HCT116 (cell line): ENCODE measurements around the gene GSTK1. TPM values are rescaled to one million over a fixed set of nuclear protein-coding genes. Genes with fewer than 3 reads are reported as not detected.

Source experiments
- ATAC-seq: fragments of 200-7000 bp; cut with Tn5 transposase; 2 replicates; pipeline ENCODE4 v1.9.1; 2020; ENCODE audit warnings: mild to moderate bottlenecking, moderate library complexity
- BruUV-seq: library from RNA; stranded (reverse); fragments of 400-500 nt; replicated peaks from 2 replicates; lab custom pipeline; 2021; lab: Mats Ljungman, UMichigan
- CTCF ChIA-PET: fragments of 300-600 bp; sonication (Branson Sonifier 250); formaldehyde crosslinking; loops from one replicate; lab custom pipeline; 2021; ENCODE audit warnings: antibody characterized with exemption; lab: Charles Lee
- POLR2A ChIA-PET: fragments of 300-600, 350-600 bp; sonication (Branson Sonifier 250); formaldehyde crosslinking; loops from one replicate; lab custom pipeline; 2021; ENCODE audit warnings: antibody characterized with exemption; lab: Charles Lee
- RAD21 ChIA-PET, 2 experiments: fragments of 300-600 bp; sonication (Branson Sonifier 250); formaldehyde crosslinking; loops; one replicate each; lab custom pipeline; 2023; ENCODE audit warnings: low total read pairs in 2 of 2; ENCODE audit not compliant: uncharacterized antibody in 2 of 2, unreplicated experiment in 2 of 2, low non-redundant PET in 1 of 2; lab: Charles Lee
- DNase-seq: peaks from one replicate; pipeline ENCODE4 v3.0.0-alpha.2; 2010; ENCODE audit warnings: low read depth, low spot score
- H2AFZ ChIP-seq: fragments of 200-600 bp; shearing (Covaris generic), sonication (generic); 2 replicates; pipeline ENCODE4 v1.6.1; 2017; ENCODE audit warnings: low read depth, mixed run types, mixed read lengths, antibody characterized with exemption, low read length; ENCODE audit not compliant: poor library complexity, severe bottlenecking
- H3K27ac ChIP-seq: 2 replicates; pipeline ENCODE4 v1.5.1; 2012; ENCODE audit warnings: low read depth, low read length
- H3K27me3 ChIP-seq: fragments of 200-600 bp; sonication (generic); 2 replicates; pipeline ENCODE4 v1.6.1; 2016; ENCODE audit warnings: mixed run types, low read length, mixed read lengths; ENCODE audit not compliant: insufficient read depth
- H3K36me3 ChIP-seq, 2 experiments: fragments of 200-500 bp in 1 of 2; fragments of 200-600 bp in 1 of 2; sonication (Bioruptor generic) in 1 of 2; sonication (generic) in 1 of 2; 2 replicates each; pipeline versions ENCODE4 v1.5.1 to v1.6.1; 2014 to 2016; ENCODE audit warnings: low read length in 2 of 2, inconsistent platforms in 1 of 2, mixed read lengths in 1 of 2, mixed run types in 1 of 2; ENCODE audit not compliant: insufficient read depth in 2 of 2, control insufficient read depth in 1 of 2
- H3K4me1 ChIP-seq, 2 experiments: fragments of 200-600 bp in 1 of 2; sonication (generic) in 1 of 2; 2 replicates each; pipeline versions ENCODE4 v1.5.1 to v1.6.1; 2012 to 2017; ENCODE audit warnings: low read length in 2 of 2, inconsistent platforms in 1 of 2, mild to moderate bottlenecking in 1 of 2, mixed read lengths in 1 of 2, mixed run types in 1 of 2, moderate library complexity in 1 of 2; ENCODE audit not compliant: insufficient read depth in 2 of 2, control insufficient read depth in 1 of 2
- H3K4me2 ChIP-seq: fragments of 200-600 bp; sonication (generic); 2 replicates; pipeline ENCODE4 v1.6.1; 2017; ENCODE audit warnings: mixed run types, low read length, mixed read lengths
- H3K4me3 ChIP-seq, 2 experiments: fragments of 200-600 bp in 1 of 2; sonication (generic) in 1 of 2; replicated peaks in 1 of 2; 2 replicates each; pipeline ENCODE4 v1.5.1; 2011 to 2016; ENCODE audit warnings: low read length in 2 of 2, control low read depth in 1 of 2, low read depth in 1 of 2, mild to moderate bottlenecking in 1 of 2, mixed read lengths in 1 of 2, mixed run types in 1 of 2
- H3K79me2 ChIP-seq: fragments of 200-600 bp; sonication (generic); 2 replicates; pipeline ENCODE4 v1.6.1; 2017; ENCODE audit warnings: mild to moderate bottlenecking, mixed run types, low read length, moderate library complexity, mixed read lengths; ENCODE audit not compliant: insufficient read depth
- H3K9ac ChIP-seq: fragments of 200-600 bp; sonication (generic); 2 replicates; pipeline ENCODE4 v1.6.1; 2016; ENCODE audit warnings: low read length, mixed read lengths
- H3K9me2 ChIP-seq: fragments of 200-600 bp; sonication (generic), shearing (Covaris generic); 2 replicates; pipeline ENCODE4 v1.6.1; 2017; ENCODE audit warnings: mixed run types, mild to moderate bottlenecking, moderate library complexity; ENCODE audit not compliant: insufficient read depth
- H3K9me3 ChIP-seq, 2 experiments: fragments of 200-500 bp in 1 of 2; fragments of 200-600 bp in 1 of 2; sonication (Bioruptor generic) in 1 of 2; sonication (generic) in 1 of 2; 2 replicates each; pipeline ENCODE4 v1.6.1; 2014 to 2017; ENCODE audit warnings: low read length in 2 of 2, mixed read lengths in 2 of 2, inconsistent platforms in 1 of 2, low read depth in 1 of 2, mild to moderate bottlenecking in 1 of 2, mixed run types in 1 of 2, moderate library complexity in 1 of 2; ENCODE audit not compliant: control insufficient read depth in 1 of 2, insufficient read depth in 1 of 2
- H4K20me1 ChIP-seq: fragments of 200-600 bp; sonication (generic), shearing (Covaris generic); 2 replicates; pipeline ENCODE4 v1.6.1; 2017; ENCODE audit warnings: mixed run types, mild to moderate bottlenecking, moderate library complexity; ENCODE audit not compliant: insufficient read depth
- CBX3 ChIP-seq: IDR thresholded peaks from 2 replicates; pipeline ENCODE4 v1.6.1; 2012; ENCODE audit warnings: low read depth
- EGR1 ChIP-seq: IDR thresholded peaks from 2 replicates; pipeline ENCODE4 v1.6.1; 2012; ENCODE audit warnings: low read depth
- EZH2phosphoT487 ChIP-seq: fragments of 200-600 bp; IDR thresholded peaks from 2 replicates; pipeline ENCODE4 v1.6.1; 2018; ENCODE audit warnings: antibody characterized with exemption, borderline replicate concordance
- FOSL1 ChIP-seq: IDR thresholded peaks from 2 replicates; pipeline ENCODE4 v1.6.1; 2012; ENCODE audit warnings: low read depth
- POLR2AphosphoS5 ChIP-seq: IDR thresholded peaks from 2 replicates; pipeline ENCODE4 v1.6.1; 2011; ENCODE audit warnings: mild to moderate bottlenecking, low read depth, low read length, moderate library complexity
- RAD21 ChIP-seq: IDR thresholded peaks from 2 replicates; pipeline ENCODE4 v1.6.1; 2012; ENCODE audit warnings: low read depth, mild to moderate bottlenecking
- SP1 ChIP-seq: IDR thresholded peaks from 2 replicates; pipeline ENCODE4 v1.6.1; 2012; ENCODE audit warnings: low read depth
- TCF7L2 ChIP-seq: IDR thresholded peaks from 2 replicates; pipeline ENCODE4 v1.7.0; 2011; ENCODE audit warnings: borderline replicate concordance, inconsistent platforms; ENCODE audit not compliant: insufficient read depth, insufficient read length; ENCODE audit errors: extremely low read depth
- YY1 ChIP-seq: IDR thresholded peaks from 2 replicates; pipeline ENCODE4 v1.6.1; 2011; ENCODE audit warnings: low read length, low read depth, moderate library complexity, mild to moderate bottlenecking; ENCODE audit not compliant: insufficient replicate concordance; ENCODE audit errors: extremely low read depth
- ZFX ChIP-seq: fragments of 450-650 bp; IDR thresholded peaks from 2 replicates; pipeline ENCODE4 v1.6.1; 2017
- intact Hi-C: fragments of 100-400 bp; cut with micrococcal nuclease; formaldehyde crosslinking; loops from 2 replicates; pipeline ENCODE4 v1.10.0; 2022
- total RNA-seq: library from RNA; stranded (reverse); gene quantifications from one replicate; pipeline ENCODE4 v1.2.1, GENCODE V29; 2021; ENCODE audit not compliant: unreplicated experiment
- TF ChIP-seq, protein P1 (sequence below), 3 experiments: fragments of 200-600 bp in 1 of 3; sonication (generic) in 1 of 3; IDR thresholded peaks in 2 of 3; conservative IDR thresholded peaks in 1 of 3; 2 replicates each; pipeline ENCODE4 v1.5.1; 2012 to 2017; ENCODE audit warnings: low read depth in 2 of 3, low read length in 2 of 3, antibody characterized with exemption in 1 of 3, borderline replicate concordance in 1 of 3, control low read depth in 1 of 3, mild to moderate bottlenecking in 1 of 3, mixed read lengths in 1 of 3, mixed run types in 1 of 3, moderate library complexity in 1 of 3; ENCODE audit not compliant: insufficient read depth in 1 of 3
- TF ChIP-seq, protein P2 (sequence below): IDR thresholded peaks from 2 replicates; pipeline ENCODE4 v1.6.1; 2012

GSTK1 gene
- total RNA-seq, 1 experiment from 2014 or later: 83.6 TPM

DNA sequence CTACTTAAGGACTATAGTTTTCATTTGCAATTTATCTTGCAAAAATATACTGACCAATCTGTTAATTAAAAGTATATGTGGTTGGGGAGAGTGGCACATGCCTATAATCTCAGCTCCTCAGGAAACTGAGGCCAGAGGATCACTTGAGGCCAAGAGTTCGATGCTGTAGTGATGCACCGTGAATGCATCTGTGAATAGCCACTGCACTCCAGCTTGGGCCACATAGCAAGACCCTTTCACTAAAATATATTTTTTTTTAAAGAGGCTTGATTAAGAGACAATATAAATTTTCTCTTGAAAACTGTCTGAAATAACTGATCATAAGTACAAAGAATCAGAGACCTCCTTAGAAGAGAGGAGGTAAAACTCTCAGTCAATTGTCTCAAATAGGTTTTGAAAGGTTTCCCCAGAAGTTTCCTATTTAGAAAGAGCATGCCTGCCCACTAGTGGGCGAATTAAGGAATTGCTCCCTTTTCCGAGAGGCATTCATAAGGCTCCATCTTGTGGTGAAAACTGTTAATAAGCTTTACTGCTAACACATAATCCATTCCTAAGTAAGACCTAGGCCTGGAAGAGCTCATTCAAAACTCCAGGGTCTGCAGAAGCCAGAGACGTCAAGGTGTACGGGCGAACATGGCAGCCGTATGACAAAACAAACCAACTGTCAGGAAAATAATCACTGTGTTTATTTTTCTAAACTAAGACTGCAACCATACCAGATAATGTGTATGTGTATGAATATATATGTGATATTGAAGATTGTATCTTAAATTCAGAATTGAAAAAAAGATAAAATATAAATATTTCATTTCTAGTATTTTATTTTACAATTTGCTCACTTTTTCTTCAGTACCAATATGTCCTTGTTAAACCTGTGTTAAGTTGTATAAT, 48.2 kb upstream of the GSTK1 start (continued):
- TF ChIP-seq FOSL1: no peak
- TF ChIP-seq YY1: peak; percentile 54

DNA sequence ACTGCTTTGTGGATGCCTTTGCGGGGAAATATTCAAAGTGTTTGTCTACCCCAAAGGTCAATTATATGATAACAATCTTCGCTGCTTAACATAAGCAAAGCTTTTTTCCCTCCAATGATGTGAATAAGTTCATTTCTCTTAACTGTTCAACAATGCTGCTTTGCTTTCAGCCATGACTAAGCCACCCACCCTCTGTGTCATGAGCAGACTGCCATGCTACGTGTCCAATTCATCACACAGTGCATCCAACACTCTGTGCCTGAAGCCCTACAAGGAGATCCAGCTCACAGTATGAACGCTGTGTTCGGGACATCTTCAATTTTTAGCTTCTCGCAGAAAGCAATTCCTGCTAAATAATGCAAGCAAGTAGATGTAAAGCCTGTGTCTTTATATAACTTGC, 47.1 kb upstream of the GSTK1 start:
- intact Hi-C loops: loop anchor here (10.0 kb wide), 1 partner anchor 361 kb away; the partner anchor contains the start of gene EPHB6

More for the DNA sequence above, 47.1 kb upstream of the GSTK1 start:
- TF ChIP-seq TCF7L2: no peak
- TF ChIP-seq RAD21: no peak
- no peak for TF ChIP-seq EGR1
- TF ChIP-seq, protein P1, sequence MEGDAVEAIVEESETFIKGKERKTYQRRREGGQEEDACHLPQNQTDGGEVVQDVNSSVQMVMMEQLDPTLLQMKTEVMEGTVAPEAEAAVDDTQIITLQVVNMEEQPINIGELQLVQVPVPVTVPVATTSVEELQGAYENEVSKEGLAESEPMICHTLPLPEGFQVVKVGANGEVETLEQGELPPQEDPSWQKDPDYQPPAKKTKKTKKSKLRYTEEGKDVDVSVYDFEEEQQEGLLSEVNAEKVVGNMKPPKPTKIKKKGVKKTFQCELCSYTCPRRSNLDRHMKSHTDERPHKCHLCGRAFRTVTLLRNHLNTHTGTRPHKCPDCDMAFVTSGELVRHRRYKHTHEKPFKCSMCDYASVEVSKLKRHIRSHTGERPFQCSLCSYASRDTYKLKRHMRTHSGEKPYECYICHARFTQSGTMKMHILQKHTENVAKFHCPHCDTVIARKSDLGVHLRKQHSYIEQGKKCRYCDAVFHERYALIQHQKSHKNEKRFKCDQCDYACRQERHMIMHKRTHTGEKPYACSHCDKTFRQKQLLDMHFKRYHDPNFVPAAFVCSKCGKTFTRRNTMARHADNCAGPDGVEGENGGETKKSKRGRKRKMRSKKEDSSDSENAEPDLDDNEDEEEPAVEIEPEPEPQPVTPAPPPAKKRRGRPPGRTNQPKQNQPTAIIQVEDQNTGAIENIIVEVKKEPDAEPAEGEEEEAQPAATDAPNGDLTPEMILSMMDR (IDR thresholded peaks at IDR 0.05 in 2 of 3, conservative IDR thresholded peaks at IDR 0.05 in 1 of 3; ENCODE audit: borderline replicate concordance in 1 of 3, insufficient read depth in 1 of 3, low read depth in 2 of 3, low read length in 2 of 3): no peak
- TF ChIP-seq SP1: no peak
- no peak for TF ChIP-seq ZFX
- TF ChIP-seq CBX3: no peak
- no peak for TF ChIP-seq EZH2phosphoT487
- TF ChIP-seq POLR2AphosphoS5: no peak
- TF ChIP-seq, protein P2, sequence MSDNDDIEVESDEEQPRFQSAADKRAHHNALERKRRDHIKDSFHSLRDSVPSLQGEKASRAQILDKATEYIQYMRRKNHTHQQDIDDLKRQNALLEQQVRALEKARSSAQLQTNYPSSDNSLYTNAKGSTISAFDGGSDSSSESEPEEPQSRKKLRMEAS: no peak
- no peak for TF ChIP-seq YY1
- no peak for TF ChIP-seq FOSL1
- Histone ChIP-seq H3K9me2 (no peaks in the 10 kb centered on the region), H3K4me3 (no peak overlapping the region), H3K27me3 (no peaks in the 10 kb centered on the region), H4K20me1 (no peaks in the 10 kb centered on the region), H3K9ac (no peak overlapping the region), H3K36me3 (no peaks in the 10 kb centered on the region), H3K4me2 (no peak overlapping the region), H3K9me3 (no peaks in the 10 kb centered on the region), H2AFZ (no peak overlapping the region), H3K79me2 (no peaks in the 10 kb centered on the region), H3K4me1 (no peaks in the 10 kb centered on the region), H3K27ac (no peak overlapping the region)
- no TSS peak for BruUV-seq
- POLR2A ChIA-PET: no interaction called here
- ATAC-seq: no peak
- RAD21 ChIA-PET: interaction anchor here in 1 of 2 experiments (2.4 kb wide), 1 partner anchor 212 kb away, joined by 10 read pairs; no protein-coding TSS in a partner anchor
- CTCF ChIA-PET: interaction anchor here (1.0 to 4.3 kb wide), 2 partner anchors 89 to 208 kb away, joined by 3 to 331 read pairs; no protein-coding TSS in a partner anchor
- DNase-seq: no peak
